Endothelial cell (in vitro differentiated cells): ENCODE data around the gene ERICH6B. TPM values are rescaled to one million over a fixed set of nuclear protein-coding genes. Genes with fewer than 3 reads are reported as not detected.

Source experiments
- DNase-seq: peaks from one replicate; pipeline ENCODE4 v3.0.0; 2021; ENCODE audit warnings: low spot score
- H3K27ac Mint-ChIP-seq: one replicate; pipeline ENCODE4 v1.8.0; 2021; ENCODE audit warnings: mixed read lengths, inconsistent platforms; ENCODE audit not compliant: unreplicated experiment
- H3K27me3 Mint-ChIP-seq: one replicate; pipeline ENCODE4 v1.8.0; 2021; ENCODE audit warnings: mild to moderate bottlenecking, moderate library complexity, mixed read lengths, inconsistent platforms; ENCODE audit not compliant: unreplicated experiment
- H3K36me3 Mint-ChIP-seq: one replicate; pipeline ENCODE4 v1.8.0; 2021; ENCODE audit warnings: mild to moderate bottlenecking, low read depth, mixed read lengths, inconsistent platforms; ENCODE audit not compliant: unreplicated experiment
- H3K4me1 Mint-ChIP-seq: one replicate; pipeline ENCODE4 v1.8.0; 2021; ENCODE audit warnings: mild to moderate bottlenecking, mixed read lengths, inconsistent platforms; ENCODE audit not compliant: unreplicated experiment
- H3K4me3 Mint-ChIP-seq: one replicate; pipeline ENCODE4 v1.8.0; 2021; ENCODE audit warnings: mild to moderate bottlenecking, mixed read lengths, inconsistent platforms; ENCODE audit not compliant: unreplicated experiment
- H3K9me3 Mint-ChIP-seq: one replicate; pipeline ENCODE4 v1.8.0; 2021; ENCODE audit warnings: mixed read lengths, inconsistent platforms; ENCODE audit not compliant: unreplicated experiment
- CTCF ChIP-seq: fragments of 200-600 bp; sonication (generic); IDR thresholded peaks from one replicate; pipeline ENCODE4 v1.5.0; 2021; ENCODE audit warnings: antibody characterized with exemption; ENCODE audit not compliant: unreplicated experiment
- total RNA-seq: library from RNA; stranded (reverse); fragmentation: NEBNext Ultra II Directional; extraction: Animal tissue kit (Norgen Biotek cat#: 25700); gene quantifications from one replicate; pipeline ENCODE4 v1.2.1, GENCODE V29; 2021; ENCODE audit not compliant: unreplicated experiment

The ERICH6B gene
- total RNA-seq, 1 donor from 2014 or later = not detected

GRCh38 chr13:45527699-45528462 is 87.7 kb downstream of the ERICH6B start:
- Mint-ChIP-seq H3K27ac (peak overlapping the region; percentile 36), H3K9me3 (no peaks in the 10 kb centered on the region), H3K27me3 (no peaks in the 10 kb centered on the region), H3K36me3 (peaks cover 15% of the 10 kb centered on the region), H3K4me1 (peaks cover 2% of the 10 kb centered on the region), H3K4me3 (no peak overlapping the region)
- no peak for TF ChIP-seq CTCF
- no peak for DNase-seq

GRCh38 chr13:45522571-45522970 is 93.0 kb downstream of the ERICH6B start:
- TF ChIP-seq CTCF = no peak
- Mint-ChIP-seq H3K4me1 (peaks cover 5% of the 10 kb centered on the region), H3K4me3 (no peak overlapping the region), H3K9me3 (no peaks in the 10 kb centered on the region), H3K36me3 (peaks cover 27% of the 10 kb centered on the region), H3K27ac (no peak overlapping the region), H3K27me3 (no peaks in the 10 kb centered on the region)
- no peak for DNase-seq

GRCh38 chr13:45521297-45521696 is 94.2 kb downstream of the ERICH6B start:
- Mint-ChIP-seq H3K4me3 (no peak overlapping the region), H3K27me3 (no peaks in the 10 kb centered on the region)
- no peak for DNase-seq

GRCh38 chr13:45519493-45519892 is 96.0 kb downstream of the ERICH6B start:
- Mint-ChIP-seq H3K4me1 (peaks cover 9% of the 10 kb centered on the region), H3K4me3 (no peak overlapping the region), H3K36me3 (peaks cover 16% of the 10 kb centered on the region), H3K27ac (no peak overlapping the region), H3K9me3 (no peaks in the 10 kb centered on the region), H3K27me3 (no peaks in the 10 kb centered on the region)
- TF ChIP-seq CTCF = no peak
- no peak for DNase-seq

More at GRCh38 chr13:45521297-45521696, 94.2 kb downstream of the ERICH6B start:
- peaks cover 7% of the 10 kb centered on the region for H3K4me1 Mint-ChIP-seq
- peaks cover 24% of the 10 kb centered on the region for H3K36me3 Mint-ChIP-seq
- no peak for TF ChIP-seq CTCF
- H3K9me3 Mint-ChIP-seq = no peaks in the 10 kb centered on the region
- no peak overlapping the region for H3K27ac Mint-ChIP-seq

- Mint-ChIP-seq H3K36me3 (peaks cover 16% of the 10 kb centered on the region), H3K4me3 (no peak overlapping the region), H3K4me1 (peaks cover 9% of the 10 kb centered on the region), H3K27ac (no peak overlapping the region), H3K9me3 (no peaks in the 10 kb centered on the region), H3K27me3 (no peaks in the 10 kb centered on the region)
- DNase-seq = no peak
- no peak for TF ChIP-seq CTCF
These were observed 96.9 kb downstream of the ERICH6B start for GRCh38 chr13:45518525-45519245.
